ENCODE data around the gene PGPEP1. TPM values are rescaled to one million over a fixed set of nuclear protein-coding genes. Genes with fewer than 3 reads are reported as not detected.

The PGPEP1 gene
- total RNA-seq, 1 donor from 2014 or later: 23.2 TPM

- Mint-ChIP-seq H3K27ac (no peak overlapping the region), H3K27me3 (ENCODE audit: low read depth) (peaks cover 6% of the 10 kb centered on the region), H3K36me3 (no peaks in the 10 kb centered on the region), H3K4me3 (no peak overlapping the region), H3K4me1 (peaks cover 10% of the 10 kb centered on the region), H3K9me3 (no peaks in the 10 kb centered on the region)
- no peak for DNase-seq (ENCODE audit: low spot score in 2 of 2, unreplicated experiment in 2 of 2)
- TF ChIP-seq CTCF (IDR thresholded peaks at IDR 0.05; ENCODE audit: unreplicated experiment): no peak
Measured at GRCh38 chr19:18390065-18390907, 49.9 kb downstream of the PGPEP1 start.

GRCh38 chr19:18391509-18392075, 51.2 kb downstream of the PGPEP1 start:
- Mint-ChIP-seq H3K4me1 (peaks cover 4% of the 10 kb centered on the region), H3K36me3 (no peaks in the 10 kb centered on the region), H3K27ac (no peak overlapping the region), H3K4me3 (no peak overlapping the region), H3K9me3 (no peaks in the 10 kb centered on the region), H3K27me3 (ENCODE audit: low read depth) (peaks cover 6% of the 10 kb centered on the region)
- no peak for DNase-seq (ENCODE audit: low spot score in 2 of 2, unreplicated experiment in 2 of 2)
- TF ChIP-seq CTCF (IDR thresholded peaks at IDR 0.05; ENCODE audit: unreplicated experiment): no peak

GRCh38 chr19:18392417-18392816, 52.0 kb downstream of the PGPEP1 start:
- no peak overlapping the region for H3K27ac Mint-ChIP-seq
- H3K36me3 Mint-ChIP-seq: no peaks in the 10 kb centered on the region
- peaks cover 4% of the 10 kb centered on the region for H3K27me3 Mint-ChIP-seq (ENCODE audit: low read depth)
- H3K4me3 Mint-ChIP-seq: no peak overlapping the region
- DNase-seq (ENCODE audit: low spot score in 2 of 2, unreplicated experiment in 2 of 2): no peak
- peaks cover 4% of the 10 kb centered on the region for H3K4me1 Mint-ChIP-seq
- TF ChIP-seq CTCF (IDR thresholded peaks at IDR 0.05; ENCODE audit: unreplicated experiment): no peak
- H3K9me3 Mint-ChIP-seq: no peaks in the 10 kb centered on the region

- H3K27ac Mint-ChIP-seq: no peak overlapping the region
- H3K4me3 Mint-ChIP-seq: no peak overlapping the region
- H3K36me3 Mint-ChIP-seq: no peaks in the 10 kb centered on the region
- H3K4me1 Mint-ChIP-seq: peaks cover 2% of the 10 kb centered on the region
- H3K27me3 Mint-ChIP-seq (ENCODE audit: low read depth): peaks cover 2% of the 10 kb centered on the region
- TF ChIP-seq CTCF (IDR thresholded peaks at IDR 0.05; ENCODE audit: unreplicated experiment): no peak
- no peak for DNase-seq (ENCODE audit: low spot score in 2 of 2, unreplicated experiment in 2 of 2)
- no peaks in the 10 kb centered on the region for H3K9me3 Mint-ChIP-seq
Measured at GRCh38 chr19:18392926-18393325, 52.5 kb downstream of the PGPEP1 start.

GRCh38 chr19:18393836-18394235, 53.4 kb downstream of the PGPEP1 start:
- H3K27me3 Mint-ChIP-seq (ENCODE audit: low read depth): no peaks in the 10 kb centered on the region
- no peaks in the 10 kb centered on the region for H3K36me3 Mint-ChIP-seq
- no peak for TF ChIP-seq CTCF (IDR thresholded peaks at IDR 0.05; ENCODE audit: unreplicated experiment)
- no peaks in the 10 kb centered on the region for H3K4me1 Mint-ChIP-seq
- no peak overlapping the region for H3K27ac Mint-ChIP-seq
- no peak for DNase-seq (ENCODE audit: low spot score in 2 of 2, unreplicated experiment in 2 of 2)
- H3K9me3 Mint-ChIP-seq: no peaks in the 10 kb centered on the region
- H3K4me3 Mint-ChIP-seq: no peak overlapping the region
